Mesendoderm (in vitro differentiated cells): Measurements from ENCODE around the gene FAM156B.
"Not testable (repeated sequence)": the region's sequence is repeated elsewhere in the genome, so short reads cannot be mapped to it uniquely, and the experiment has no call there.

Experiments
- DNase-seq: peaks from one replicate; pipeline ENCODE4 v3.0.0; 2013
- H2AK5ac ChIP-seq: 2 replicates; pipeline ENCODE4 v1.6.1; 2013; ENCODE audit warnings: low read length, inconsistent platforms
- H2BK120ac ChIP-seq: 2 replicates; pipeline ENCODE4 v1.6.1; 2013; ENCODE audit warnings: low read depth, mild to moderate bottlenecking, low read length, moderate library complexity, mixed read lengths
- H2BK15ac ChIP-seq: replicated peaks from 2 replicates; pipeline ENCODE4 v1.6.1; 2013; ENCODE audit warnings: low read depth, mild to moderate bottlenecking, moderate library complexity
- H2BK5ac ChIP-seq: 2 replicates; pipeline ENCODE4 v1.6.1; 2013; ENCODE audit warnings: low read length, inconsistent platforms
- H3K18ac ChIP-seq: 2 replicates; pipeline ENCODE4 v1.6.1; 2013; ENCODE audit warnings: mild to moderate bottlenecking, low read length, mixed read lengths
- H3K23ac ChIP-seq: one replicate; pipeline ENCODE4 v1.6.1; 2013; ENCODE audit warnings: low read length
- H3K27ac ChIP-seq: 2 replicates; pipeline ENCODE4 v1.5.1; 2013; ENCODE audit warnings: low read depth, mild to moderate bottlenecking, inconsistent platforms, low read length, moderate library complexity
- H3K27me3 ChIP-seq: 2 replicates; pipeline ENCODE4 v1.6.1; 2013; ENCODE audit warnings: low read length, control low read depth, mild to moderate bottlenecking, inconsistent platforms; ENCODE audit not compliant: insufficient read depth, poor library complexity
- H3K36me3 ChIP-seq: 2 replicates; pipeline ENCODE4 v1.6.1; 2013; ENCODE audit warnings: low read length, inconsistent platforms; ENCODE audit not compliant: control insufficient read depth, insufficient read depth
- H3K4ac ChIP-seq: one replicate; pipeline ENCODE4 v1.6.1; 2013; ENCODE audit warnings: low read depth, mild to moderate bottlenecking, low read length, moderate library complexity
- H3K4me1 ChIP-seq: 2 replicates; pipeline ENCODE4 v1.6.1; 2013; ENCODE audit warnings: low read depth, low read length, inconsistent platforms; ENCODE audit not compliant: control insufficient read depth
- H3K4me2 ChIP-seq: 2 replicates; pipeline ENCODE4 v1.6.1; 2013; ENCODE audit warnings: low read length
- H3K4me3 ChIP-seq: 2 replicates; pipeline ENCODE4 v1.5.1; 2013; ENCODE audit warnings: mild to moderate bottlenecking, low read length
- H3K56ac ChIP-seq: one replicate; pipeline ENCODE4 v1.6.1; 2013; ENCODE audit warnings: low read length
- H3K79me1 ChIP-seq: 2 replicates; pipeline ENCODE4 v1.6.1; 2013; ENCODE audit warnings: low read length, inconsistent platforms
- H3K79me2 ChIP-seq: 2 replicates; pipeline ENCODE4 v1.6.1; 2013; ENCODE audit warnings: mild to moderate bottlenecking, low read length; ENCODE audit not compliant: control insufficient read depth, insufficient read depth
- H3K9ac ChIP-seq: 2 replicates; pipeline ENCODE4 v1.6.1; 2013; ENCODE audit warnings: low read length, inconsistent platforms
- H4K5ac ChIP-seq: one replicate; pipeline ENCODE4 v1.6.1; 2013; ENCODE audit warnings: low read length
- H4K8ac ChIP-seq: one replicate; pipeline ENCODE4 v1.6.1; 2013; ENCODE audit warnings: low read depth, mild to moderate bottlenecking, control low read depth, low read length, moderate library complexity
- WGBS: extraction: QIAGEN DNeasy Blood & Tissue Kit; methylation state at CpG from one replicate; pipeline ENCODE4 v1.1.7; 2013; ENCODE audit warnings: low lambda C conversion rate, missing lambda C conversion rate; ENCODE audit not compliant: insufficient coverage; ENCODE audit errors: extremely low coverage; 5-methylcytosine and 5-hydroxymethylcytosine counted together

Gene FAM156B

GRCh38 chrX:52945838-52946494 is 48.8 kb downstream of the FAM156B start:
- H2BK15ac ChIP-seq, H3K9ac ChIP-seq, H3K23ac ChIP-seq, H3K4ac ChIP-seq, H2BK120ac ChIP-seq, H4K8ac ChIP-seq, H3K79me1 ChIP-seq, H3K27me3 ChIP-seq, H4K5ac ChIP-seq, H2AK5ac ChIP-seq, DNase-seq, H3K4me2 ChIP-seq, H3K4me3 ChIP-seq, H3K4me1 ChIP-seq, H3K79me2 ChIP-seq, H2BK5ac ChIP-seq, H3K36me3 ChIP-seq, H3K18ac ChIP-seq, H3K27ac ChIP-seq, H3K56ac ChIP-seq: not testable (repeated sequence)
- whole genome bisulfite sequencing: no CpG with 5 or more reads among the region's 14 CpGs

- H2AK5ac ChIP-seq, H3K56ac ChIP-seq, DNase-seq, H2BK120ac ChIP-seq, H3K27me3 ChIP-seq, H3K4me1 ChIP-seq, H4K5ac ChIP-seq, H3K18ac ChIP-seq, H3K4me3 ChIP-seq, H2BK15ac ChIP-seq, H3K4ac ChIP-seq, H3K79me2 ChIP-seq, H3K36me3 ChIP-seq, H3K27ac ChIP-seq, H3K9ac ChIP-seq, H3K79me1 ChIP-seq, H3K4me2 ChIP-seq, H2BK5ac ChIP-seq, H3K23ac ChIP-seq, H4K8ac ChIP-seq: not testable (repeated sequence)
- WGBS: no CpG with 5 or more reads among the region's 16 CpGs
Measured at GRCh38 chrX:52947501-52947900, 50.4 kb downstream of the FAM156B start.

- H3K56ac ChIP-seq: not testable (repeated sequence)
Measured at GRCh38 chrX:52948265-52948664, 51.1 kb downstream of the FAM156B start.

GRCh38 chrX:52949325-52949724 is 52.2 kb downstream of the FAM156B start:
- H3K9ac ChIP-seq, H3K36me3 ChIP-seq, H4K8ac ChIP-seq, H2BK120ac ChIP-seq, H2BK15ac ChIP-seq, H3K4me2 ChIP-seq, H2BK5ac ChIP-seq, H3K79me2 ChIP-seq, H2AK5ac ChIP-seq, H3K4me3 ChIP-seq, H3K56ac ChIP-seq, H3K23ac ChIP-seq, H3K27me3 ChIP-seq, H3K27ac ChIP-seq, H4K5ac ChIP-seq, H3K79me1 ChIP-seq, H3K18ac ChIP-seq, H3K4me1 ChIP-seq, H3K4ac ChIP-seq, DNase-seq: not testable (repeated sequence)
- WGBS: no CpG with 5 or more reads among the region's 4 CpGs

More at GRCh38 chrX:52948265-52948664, 51.1 kb downstream of the FAM156B start:
- not testable (repeated sequence) for H2BK5ac ChIP-seq, H3K9ac ChIP-seq, H3K4me1 ChIP-seq, H3K36me3 ChIP-seq, H4K5ac ChIP-seq, H3K4me3 ChIP-seq, H2BK15ac ChIP-seq, H3K27me3 ChIP-seq, H3K79me1 ChIP-seq, DNase-seq, H3K79me2 ChIP-seq, H2BK120ac ChIP-seq, H4K8ac ChIP-seq, H3K18ac ChIP-seq, H3K27ac ChIP-seq, H3K4ac ChIP-seq, H3K4me2 ChIP-seq, H2AK5ac ChIP-seq, H3K23ac ChIP-seq
- WGBS: no CpG with 5 or more reads among the region's 17 CpGs

GRCh38 chrX:52949884-52950283 is 52.8 kb downstream of the FAM156B start:
- not testable (repeated sequence) for H2BK120ac ChIP-seq, H4K8ac ChIP-seq, H3K4ac ChIP-seq, H3K4me3 ChIP-seq, H3K23ac ChIP-seq, H3K18ac ChIP-seq, DNase-seq, H3K36me3 ChIP-seq, H2AK5ac ChIP-seq, H4K5ac ChIP-seq, H3K4me1 ChIP-seq, H3K56ac ChIP-seq, H3K27ac ChIP-seq, H2BK5ac ChIP-seq, H3K27me3 ChIP-seq, H2BK15ac ChIP-seq, H3K9ac ChIP-seq, H3K4me2 ChIP-seq, H3K79me1 ChIP-seq, H3K79me2 ChIP-seq
- no CpG with 5 or more reads among the region's 10 CpGs for WGBS
